Right cardiac atrium (tissue), 5 donors: ENCODE measurements around the gene FGB. TPM values are rescaled to one million over a fixed set of nuclear protein-coding genes. Genes with fewer than 3 reads are reported as not detected.

Source experiments
- ATAC-seq, 2 donors: fragments of 200-7000 bp; cut with Tn5 transposase; one replicate each; pipeline versions ENCODE4 v1.8.0 to v1.9.1; 2020; ENCODE audit warnings: moderate library complexity in 2 of 2, mild to moderate bottlenecking in 1 of 2
- DNase-seq, 3 donors: peaks; one replicate each; pipeline ENCODE4 v3.0.0-alpha.2; 2020
- H3K27ac ChIP-seq: one replicate; pipeline ENCODE4 v1.5.1; 2013; ENCODE audit warnings: mild to moderate bottlenecking, low read length, control low read depth, moderate library complexity
- H3K27me3 ChIP-seq: one replicate; pipeline ENCODE4 v1.6.1; 2013; ENCODE audit not compliant: control insufficient read depth, insufficient read depth
- H3K4me1 ChIP-seq: one replicate; pipeline ENCODE4 v1.6.1; 2013; ENCODE audit warnings: low read length; ENCODE audit not compliant: control insufficient read depth, insufficient read depth
- H3K4me3 ChIP-seq: one replicate; pipeline ENCODE4 v1.5.1; 2013; ENCODE audit warnings: low read length, control low read depth
- H3K9me3 ChIP-seq: one replicate; pipeline ENCODE4 v1.6.1; 2013; ENCODE audit warnings: low read length; ENCODE audit not compliant: control insufficient read depth
- WGBS: extraction: QIAGEN DNeasy Blood & Tissue Kit; methylation state at CpG from one replicate; pipeline ENCODE4 v1.1.7; 2013; 5-methylcytosine and 5-hydroxymethylcytosine counted together
- intact Hi-C, 4 donors: fragments of 100-400 bp; cut with DNase I; formaldehyde crosslinking; loops; one replicate each; pipeline versions ENCODE4 v1.11.0 to v1.14.0; 2022 to 2023
- polyA plus RNA-seq: library from polyadenylated mRNA; stranded (reverse); fragments of 200-250 nt; gene quantifications from one replicate; pipeline ENCODE4 v1.2.3, GENCODE V29; 2013
- total RNA-seq, 4 donors: library from RNA; stranded (reverse); fragmentation: NEBNext Ultra II Directional; extraction: Animal tissue kit (Norgen Biotek cat#: 25700); gene quantifications; one replicate each; pipeline ENCODE4 v1.2.1, GENCODE V29; 2021
- donor health status: healthy with polysubstance abuse.
- donor health status: DM: no; HTN: yes; CAD: no.
- donor health status: DM: no; HTN: no; CAD: no.
- donor health status: DM: no; HTN: yes; CAD: no; lungs with severe emphysema.
- donor health status: DM: yes; HTN: yes; CAD: no.

FGB gene
- total and polyA plus RNA-seq, 5 donors = 0.38 to 1.8 TPM; not detected in 3

DNA sequence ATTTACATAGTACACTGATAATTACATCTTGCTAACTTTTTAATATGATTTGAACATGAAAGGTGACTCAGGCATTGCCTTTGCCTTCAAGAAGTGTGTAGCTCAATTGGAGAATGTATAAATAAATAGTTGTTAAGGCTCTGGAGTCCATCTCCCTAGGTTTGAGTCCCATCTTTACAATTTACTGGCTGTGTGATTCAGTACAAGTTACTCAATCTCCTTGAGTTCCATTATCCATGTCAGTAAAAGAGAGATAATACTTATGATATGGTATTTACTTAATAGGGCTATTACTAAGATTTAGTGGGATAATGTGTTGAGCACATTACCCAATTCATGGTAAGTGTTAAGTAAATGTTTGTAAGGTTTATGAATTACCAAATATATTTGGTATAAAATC, 51.5 kb downstream of the FGB start:
- Histone ChIP-seq H3K27me3 (no peaks in the 10 kb centered on the region), H3K4me1 (no peaks in the 10 kb centered on the region), H3K27ac (no peak overlapping the region), H3K4me3 (no peak overlapping the region), H3K9me3 (no peaks in the 10 kb centered on the region)
- DNase-seq (no peak), ATAC-seq (no peak)
- intact Hi-C loops = no loop called here

- no peak for ATAC-seq
- Histone ChIP-seq H3K27me3 (no peaks in the 10 kb centered on the region), H3K27ac (no peak overlapping the region), H3K4me3 (no peak overlapping the region), H3K9me3 (no peaks in the 10 kb centered on the region), H3K4me1 (no peaks in the 10 kb centered on the region)
- intact Hi-C loops = loop anchor here in 2 of 4 donors (5.0 kb wide), 2 partner anchors 58 to 63 kb away; partner anchors contain the start of gene PLRG1 (in 1 of the 2)
- 92% methylated on average over 1 of the region's 1 CpG for WGBS
- DNase-seq = no peak
Measured at GRCh38 chr4:154615211-154615610, 52.4 kb downstream of the FGB start.

DNA sequence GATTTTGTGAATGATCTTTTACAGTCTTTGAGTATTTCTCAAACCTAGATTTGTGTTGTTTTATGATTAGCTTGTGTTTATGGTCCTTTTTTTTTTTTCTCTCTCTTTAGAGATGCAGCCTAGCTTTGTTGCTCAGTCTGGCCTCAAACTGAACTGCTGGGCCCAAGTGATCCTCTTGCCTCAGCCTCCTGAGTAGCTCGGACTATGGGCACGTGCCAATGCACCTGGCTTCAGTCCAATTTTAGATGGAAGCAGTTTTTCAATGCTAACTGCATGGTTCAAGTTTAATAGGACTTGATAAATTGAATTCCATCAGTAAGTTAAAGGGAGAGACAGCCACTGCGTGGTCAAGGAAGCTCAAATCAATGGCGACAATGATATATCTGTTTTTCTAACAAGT, 53.5 kb downstream of the FGB start:
- no peak overlapping the region for H3K27ac ChIP-seq
- intact Hi-C loops = loop anchor here in 2 of 4 donors (5.0 kb wide), 2 partner anchors 59 to 64 kb away; partner anchors contain the start of gene PLRG1 (in 1 of the 2)
- WGBS = 57% methylated on average over 4 of the region's 4 CpGs
- DNase-seq (no peak), ATAC-seq (no peak)
- H3K27me3 ChIP-seq = no peaks in the 10 kb centered on the region
- no peak overlapping the region for H3K4me3 ChIP-seq
- H3K4me1 ChIP-seq = no peaks in the 10 kb centered on the region
- H3K9me3 ChIP-seq = no peaks in the 10 kb centered on the region

DNA sequence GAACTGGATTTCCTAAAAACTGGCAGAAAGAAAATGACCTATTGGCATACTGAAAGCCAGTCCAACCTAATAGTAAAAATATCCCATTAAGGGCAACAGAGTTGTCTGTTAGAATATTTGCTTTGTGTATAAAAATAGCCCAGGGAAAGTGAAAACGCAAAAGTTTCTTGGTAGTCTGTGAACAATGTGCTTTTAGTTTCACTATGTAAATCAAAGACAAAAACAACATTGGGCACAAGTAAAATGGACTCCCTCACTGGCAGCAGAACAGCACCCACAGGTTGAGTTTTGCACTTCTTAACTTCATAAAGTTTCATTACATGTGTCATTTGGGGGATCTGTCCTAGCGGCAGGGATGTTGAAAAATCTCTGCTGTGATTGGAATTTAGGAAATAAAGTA, 53.9 kb downstream of the FGB start:
- intact Hi-C loops = loop anchor here in 2 of 4 donors (5.0 kb wide), 2 partner anchors 59 to 64 kb away; partner anchors contain the start of gene PLRG1 (in 1 of the 2)

DNA sequence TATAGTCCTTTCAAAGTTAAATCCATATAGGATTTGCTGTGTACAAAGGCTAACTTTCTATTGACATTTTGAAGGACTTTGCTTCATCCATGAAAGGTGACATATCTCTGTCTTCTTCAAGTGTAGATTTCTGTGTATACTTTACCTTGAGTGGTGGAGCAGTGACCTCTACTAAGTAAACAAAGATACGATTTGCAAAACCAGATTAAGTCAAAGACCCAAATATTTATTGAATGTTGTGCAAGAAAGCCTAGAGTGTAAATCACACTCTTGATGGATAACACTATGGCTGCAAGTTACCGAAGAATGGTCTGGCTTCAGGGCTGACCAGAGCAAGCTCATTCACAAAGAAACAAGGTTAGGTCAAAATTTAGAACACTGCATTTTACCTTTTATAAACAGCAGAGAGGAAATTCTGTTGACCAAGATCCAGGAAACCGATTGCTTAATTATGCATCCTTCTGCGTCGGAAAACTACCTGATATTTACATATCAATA, 55.1 kb downstream of the FGB start:
- H3K27me3 ChIP-seq = no peaks in the 10 kb centered on the region
- no peak overlapping the region for H3K4me3 ChIP-seq
- intact Hi-C loops = loop anchor here in 2 of 4 donors (5.0 kb wide), 2 partner anchors 61 to 66 kb away; partner anchors contain the start of gene PLRG1 (in 1 of the 2)
- no peak overlapping the region for H3K27ac ChIP-seq
- H3K4me1 ChIP-seq = no peaks in the 10 kb centered on the region
- 70% methylated on average over 5 of the region's 5 CpGs for WGBS
- no peaks in the 10 kb centered on the region for H3K9me3 ChIP-seq
- ATAC-seq (no peak), DNase-seq (no peak)

More for the DNA sequence above, 53.9 kb downstream of the FGB start:
- no peaks in the 10 kb centered on the region for H3K4me1 ChIP-seq
- ATAC-seq = no peak
- WGBS = 68% methylated on average over 2 of the region's 2 CpGs
- no peaks in the 10 kb centered on the region for H3K9me3 ChIP-seq
- no peaks in the 10 kb centered on the region for H3K27me3 ChIP-seq
- no peak for DNase-seq
- no peak overlapping the region for H3K4me3 ChIP-seq
- H3K27ac ChIP-seq = no peak overlapping the region

GRCh38 chr4:154618708-154619315, 56.0 kb downstream of the FGB start:
- Histone ChIP-seq H3K4me1 (no peaks in the 10 kb centered on the region), H3K27ac (no peak overlapping the region), H3K4me3 (no peak overlapping the region), H3K27me3 (no peaks in the 10 kb centered on the region), H3K9me3 (no peaks in the 10 kb centered on the region)
- ATAC-seq = peak in 1 of 2 donors; percentile 40
- intact Hi-C loops = loop anchor here in 2 of 4 donors (5.0 kb wide), 2 partner anchors 62 to 67 kb away; partner anchors contain the start of gene PLRG1 (in 1 of the 2)
- peak in 2 of 3 donors; percentile 34 to 68 for DNase-seq
- WGBS = 34% methylated on average over 4 of the region's 4 CpGs

GRCh38 chr4:154620111-154620510, 57.3 kb downstream of the FGB start:
- intact Hi-C loops = loop anchor here in 1 of 4 donors (10.0 kb wide), 1 partner anchor 65 kb away; the partner anchor contains the start of gene PLRG1

More at GRCh38 chr4:154620111-154620510, 57.3 kb downstream of the FGB start:
- 32% methylated on average over 1 of the region's 1 CpG for WGBS
- H3K4me3 ChIP-seq = no peak overlapping the region
- H3K27me3 ChIP-seq = no peaks in the 10 kb centered on the region
- no peak for ATAC-seq
- H3K27ac ChIP-seq = no peak overlapping the region
- H3K4me1 ChIP-seq = no peaks in the 10 kb centered on the region
- DNase-seq = no peak
- H3K9me3 ChIP-seq = no peaks in the 10 kb centered on the region

Other genes with a start within 250 kb of the FGB start
- not detected for gene DCHS2, start 71.2 kb upstream of the FGB start, total RNA-seq
- not detected for gene DCHS2, start 71.2 kb upstream of the FGB start, polyA plus RNA-seq
- gene PLRG1, start 12.6 kb upstream of the FGB start, total RNA-seq = 10 to 100 TPM; 42.5 to 53.0 (median 50.8) TPM
- 24.6 TPM for gene PLRG1, start 12.6 kb upstream of the FGB start, polyA plus RNA-seq
- gene FGA, start 27.7 kb downstream of the FGB start, total RNA-seq = 1 to 10 TPM in 1 of 4 donors, not detected in 3; 2.1 TPM
- gene FGA, start 27.7 kb downstream of the FGB start, polyA plus RNA-seq = 0.32 TPM
- 1 to 10 TPM in 1 of 4 donors, not detected in 3; 1.8 TPM for gene FGG, start 49.6 kb downstream of the FGB start, total RNA-seq
- 0.45 TPM for gene FGG, start 49.6 kb downstream of the FGB start, polyA plus RNA-seq
- under 1 TPM in 1 of 4 donors, not detected in 3; 0.06 TPM for gene LRAT, start 181.0 kb downstream of the FGB start, total RNA-seq
- 0.02 TPM for gene LRAT, start 181.0 kb downstream of the FGB start, polyA plus RNA-seq
- not detected for gene RBM46, start 218.3 kb downstream of the FGB start, total RNA-seq
- gene RBM46, start 218.3 kb downstream of the FGB start, polyA plus RNA-seq = not detected